Measurements from ENCODE around the gene SMR3B.

The SMR3B gene

DNA sequence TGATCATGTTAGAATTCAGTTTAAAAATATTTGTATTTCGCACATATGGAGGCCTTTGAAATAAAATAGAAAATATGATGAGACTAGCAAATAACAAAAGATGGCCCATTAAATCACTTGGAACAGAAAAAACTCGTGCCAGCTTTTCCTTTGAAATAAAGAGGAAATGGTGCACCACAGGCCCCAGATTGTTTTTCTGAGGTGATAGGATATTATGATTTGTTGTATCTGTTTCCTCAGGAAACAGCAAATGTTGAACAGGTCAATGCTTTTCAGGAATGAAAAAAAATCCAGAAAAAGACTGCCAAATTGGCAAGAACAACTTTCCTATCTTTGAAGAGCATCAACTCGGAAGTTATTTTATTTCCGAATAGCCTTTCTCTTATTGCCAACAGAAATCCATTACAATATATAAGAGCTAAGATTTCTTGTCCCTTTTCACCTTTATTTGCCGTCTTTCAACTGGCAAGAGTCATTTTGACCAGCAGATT, at the start of gene SMR3B:
TSS of gene SMR3B (plus strand) at position 441 of the 491 bp plus-strand sequence. CDS start 1,380 bp downstream, outside the sequence.
- no peak for FAIRE-seq

- FAIRE-seq, result no peak
Observed at GRCh38 chr4:70334681-70335080, 48.2 kb upstream of the SMR3B start, which contains the start of gene CABS1. Gene CABS1 (plus strand): TSS chr4:70334981. CDS start chr4:70335040, 59 bp downstream.

GRCh38 chr4:70336043-70336442, 46.9 kb upstream of the SMR3B start:
- no peak for FAIRE-seq

DNA sequence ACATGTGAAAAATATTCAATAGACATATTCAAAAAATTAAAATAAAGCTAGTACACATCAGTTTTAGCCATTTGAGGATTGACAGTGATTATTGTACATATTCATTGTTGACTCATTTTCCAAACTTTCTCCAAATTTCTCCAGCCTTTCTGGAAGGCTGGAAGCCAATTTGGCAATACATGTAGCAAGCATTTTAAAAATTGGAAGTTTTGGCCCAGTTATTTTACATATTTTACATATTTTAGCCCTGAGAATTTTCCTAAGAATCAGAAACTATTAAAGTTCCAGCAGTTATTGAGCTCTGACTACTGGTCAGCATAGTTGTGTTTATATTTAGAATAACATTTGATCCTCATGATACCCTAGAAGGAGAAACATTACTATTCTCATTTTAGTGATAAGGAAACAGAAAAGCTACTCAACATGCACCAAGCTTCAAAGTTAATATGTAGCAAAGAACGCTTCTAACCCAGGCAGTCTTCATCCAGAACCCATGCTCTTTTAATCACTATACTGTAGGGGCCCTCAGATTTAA, 45.0 kb upstream of the SMR3B start:
- no peak for FAIRE-seq

DNA sequence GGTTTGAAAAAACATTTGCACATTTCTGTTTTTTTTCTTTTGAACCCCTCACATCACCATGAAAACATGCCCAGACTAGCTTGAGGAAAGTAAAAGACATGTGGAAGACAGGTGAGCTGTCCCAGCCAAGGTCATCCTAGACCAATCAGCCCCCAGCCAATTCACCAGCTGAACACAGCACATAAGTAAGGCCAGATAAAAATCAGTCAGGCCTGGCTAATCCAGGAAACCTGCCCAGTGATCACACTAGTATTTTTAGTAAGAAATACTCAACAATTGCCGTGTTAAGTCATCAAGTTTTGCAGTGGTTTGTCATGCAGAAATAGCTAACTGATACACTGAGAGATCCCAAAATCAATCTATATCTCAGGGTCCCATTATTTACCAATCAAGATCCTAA, 26.7 kb upstream of the SMR3B start:
- no peak for FAIRE-seq

DNA sequence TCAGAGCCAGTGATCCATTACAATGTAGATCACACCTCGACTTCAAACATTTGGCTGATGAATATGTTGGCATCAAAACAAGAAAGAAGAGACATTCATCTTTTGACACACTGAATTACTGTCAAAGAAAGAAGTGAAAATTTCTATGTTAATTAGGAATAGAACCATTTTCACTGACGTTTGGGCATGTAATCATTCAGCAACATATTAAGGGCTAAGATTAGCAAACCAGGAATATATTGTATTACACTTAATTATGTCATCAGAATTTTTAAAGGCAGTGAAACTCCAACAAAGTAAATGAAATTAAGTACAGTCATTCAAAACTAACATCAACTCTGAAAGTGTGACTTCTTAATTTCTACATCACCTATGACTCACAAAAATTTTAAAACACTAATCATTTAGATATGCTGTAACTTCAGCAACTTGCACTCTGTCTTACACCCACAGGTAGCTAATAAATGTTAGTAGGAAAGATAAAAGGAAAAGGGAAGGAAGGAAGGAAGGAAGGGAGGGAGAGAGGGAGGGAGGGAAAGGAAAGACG, 23.7 kb upstream of the SMR3B start:
- FAIRE-seq, result no peak

DNA sequence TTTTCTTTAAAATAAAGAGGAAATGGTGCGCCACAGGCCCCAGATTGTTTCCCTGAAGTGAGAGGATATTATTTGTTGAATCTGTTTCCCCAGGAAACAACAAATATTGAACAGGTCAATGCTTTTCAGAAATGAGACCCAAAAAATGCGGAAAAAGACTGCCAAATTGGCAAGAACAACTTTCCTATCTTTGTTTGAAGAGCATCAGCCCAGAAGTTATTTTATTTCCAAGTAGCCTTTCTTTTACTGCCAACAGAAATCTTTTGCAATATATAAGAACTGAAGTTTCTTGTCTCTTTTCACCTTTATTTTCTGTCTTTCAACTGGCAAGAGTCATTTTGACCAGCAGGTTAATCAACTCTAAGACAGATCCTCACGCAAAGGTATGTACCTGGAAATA, 22.5 kb upstream of the SMR3B start, which contains the start of gene SMR3A:
TSS of gene SMR3A (plus strand) at position 301 of the 400 bp plus-strand sequence. CDS start 1,356 bp downstream, outside the sequence.
- FAIRE-seq, result no peak

DNA sequence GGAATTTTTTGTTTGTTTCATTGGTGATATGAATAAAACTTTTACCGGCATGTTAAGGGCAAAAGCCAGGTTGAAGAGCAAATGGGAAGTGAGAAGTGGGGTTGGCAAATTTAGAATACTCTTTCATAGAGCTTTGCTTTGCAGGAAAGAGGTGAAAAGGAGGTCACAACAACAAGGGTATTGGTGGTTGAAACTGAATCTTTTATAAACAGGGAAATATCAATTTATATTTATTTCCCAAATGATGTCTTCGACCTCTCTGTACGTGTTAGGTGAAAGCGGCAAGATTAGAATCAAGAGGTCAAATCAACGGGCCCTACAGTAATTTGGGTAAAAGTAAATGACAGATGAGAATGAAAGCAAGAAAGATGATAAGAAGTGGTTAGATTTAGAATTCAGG, 18.9 kb upstream of the SMR3B start:
- FAIRE-seq, result no peak

- no peak for FAIRE-seq
Observed at GRCh38 chr4:70365479-70365878, 17.5 kb upstream of the SMR3B start.

DNA sequence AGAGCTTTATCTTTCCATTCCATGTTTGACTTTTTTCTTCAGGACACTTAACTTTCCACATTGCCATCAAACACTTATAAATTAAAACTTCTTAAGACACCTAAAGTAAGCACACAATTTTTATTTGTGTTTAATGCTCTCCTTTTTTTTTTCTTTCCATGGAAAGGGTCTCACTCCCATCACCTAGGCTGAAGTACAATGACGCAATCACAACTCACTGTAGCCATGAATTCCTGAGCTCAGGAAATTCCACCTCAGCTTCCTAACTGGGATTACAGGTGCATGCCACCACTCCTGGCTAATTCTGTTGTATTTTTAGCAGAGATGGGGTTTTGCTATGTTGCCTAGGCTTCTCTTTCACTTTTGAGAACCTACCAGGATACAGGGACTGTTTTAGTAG, 15.1 kb upstream of the SMR3B start:
- no peak for FAIRE-seq

GRCh38 chr4:70371987-70372386, 10.9 kb upstream of the SMR3B start:
- no peak for FAIRE-seq

DNA sequence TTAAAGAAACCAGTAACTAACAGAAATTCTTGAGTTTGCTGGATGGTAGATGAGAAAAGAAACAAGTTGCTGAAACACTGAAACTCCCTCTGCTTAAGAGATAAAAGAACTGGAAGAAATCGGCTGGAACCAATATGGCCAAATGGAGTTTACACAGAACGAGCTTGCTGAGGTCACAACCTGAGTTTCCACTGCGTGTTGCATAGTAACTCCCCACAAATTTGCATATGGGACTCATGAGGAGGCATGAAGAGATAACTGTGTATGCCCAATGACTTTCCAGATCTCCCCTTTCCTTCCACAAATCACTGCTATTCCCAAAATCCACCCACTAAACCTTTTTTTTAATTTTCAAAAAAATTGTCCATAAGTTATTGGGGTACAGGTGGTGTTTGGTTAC, 10.2 kb upstream of the SMR3B start:
- FAIRE-seq, result no peak

GRCh38 chr4:70380578-70380977, 2.4 kb upstream of the SMR3B start:
- no peak for FAIRE-seq

DNA sequence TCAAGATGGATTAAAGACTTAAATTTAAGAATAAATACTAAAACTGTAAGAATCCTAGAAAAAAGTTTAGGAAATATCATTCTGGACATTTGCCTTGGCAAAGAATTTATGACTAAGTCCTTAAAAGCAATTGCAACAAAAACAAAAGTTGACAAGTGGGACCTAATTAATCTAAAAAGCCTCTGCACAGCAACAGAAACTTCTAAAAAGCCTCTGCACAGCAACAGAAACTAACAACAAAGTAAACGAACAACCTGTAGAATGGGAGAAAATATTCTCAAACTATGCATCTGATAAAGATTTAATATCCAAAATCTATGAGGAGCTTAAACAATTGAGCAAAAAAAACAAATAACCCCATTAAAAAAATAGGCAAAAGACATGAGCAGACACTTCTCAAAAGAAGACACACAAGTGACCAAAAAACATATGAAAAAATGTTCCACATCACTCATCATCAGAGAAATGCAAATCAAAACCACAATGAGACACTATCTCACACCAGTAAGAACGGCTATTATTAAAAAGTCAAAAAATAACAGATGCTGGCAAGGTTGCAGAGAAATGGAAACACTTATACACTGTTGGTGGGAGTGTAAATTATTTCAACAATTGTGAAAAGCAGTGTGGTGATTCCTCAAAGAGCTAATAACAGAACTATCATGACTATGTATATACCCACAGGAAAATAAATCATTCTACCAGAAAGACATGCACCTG, 9.3 kb downstream of the SMR3B start:
- no peak for FAIRE-seq

GRCh38 chr4:70397580-70397979, 14.6 kb downstream of the SMR3B start, which contains the start of gene OPRPN:
Gene OPRPN (plus strand): TSS chr4:70397940. CDS start chr4:70399286, 1,346 bp downstream.
- no peak for FAIRE-seq

DNA sequence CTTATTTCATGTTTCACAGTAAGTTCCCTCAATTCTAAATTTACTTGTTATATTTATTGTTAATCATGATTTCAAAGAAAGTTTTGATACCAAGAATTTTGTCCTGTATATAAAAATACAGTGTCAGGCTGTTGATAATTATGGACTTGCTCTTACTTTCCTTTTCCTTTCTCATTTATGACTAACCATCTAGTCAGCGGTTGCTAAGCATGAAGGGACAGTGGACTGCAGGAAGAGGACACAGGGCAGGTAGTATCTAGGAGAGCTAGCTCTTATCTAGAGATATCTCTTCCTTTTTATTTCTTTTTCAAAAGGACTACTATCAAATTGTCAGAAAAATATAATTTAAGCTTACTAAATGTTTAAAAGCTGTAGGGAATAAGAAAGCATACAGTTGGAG, 16.4 kb downstream of the SMR3B start:
- no peak for FAIRE-seq

DNA sequence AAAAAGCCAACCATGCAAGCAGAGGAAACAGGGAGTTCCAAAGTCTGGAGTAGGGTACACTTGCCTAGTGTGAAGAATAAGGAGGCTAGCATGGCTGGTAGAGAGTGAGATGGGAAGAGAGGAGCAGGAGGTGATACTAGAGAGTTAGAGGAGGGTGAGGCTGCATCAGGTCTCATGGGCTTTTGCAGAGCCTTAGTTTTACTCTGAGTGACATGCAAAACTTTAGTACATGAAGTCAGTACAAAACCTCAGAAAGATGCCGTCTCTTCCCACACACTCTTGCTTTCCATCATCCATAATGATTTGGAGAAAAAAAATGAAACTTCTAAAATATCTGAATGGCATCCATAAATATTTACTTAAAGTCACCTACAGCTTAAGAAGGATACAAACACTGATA, 19.8 kb downstream of the SMR3B start:
- no peak for FAIRE-seq

DNA sequence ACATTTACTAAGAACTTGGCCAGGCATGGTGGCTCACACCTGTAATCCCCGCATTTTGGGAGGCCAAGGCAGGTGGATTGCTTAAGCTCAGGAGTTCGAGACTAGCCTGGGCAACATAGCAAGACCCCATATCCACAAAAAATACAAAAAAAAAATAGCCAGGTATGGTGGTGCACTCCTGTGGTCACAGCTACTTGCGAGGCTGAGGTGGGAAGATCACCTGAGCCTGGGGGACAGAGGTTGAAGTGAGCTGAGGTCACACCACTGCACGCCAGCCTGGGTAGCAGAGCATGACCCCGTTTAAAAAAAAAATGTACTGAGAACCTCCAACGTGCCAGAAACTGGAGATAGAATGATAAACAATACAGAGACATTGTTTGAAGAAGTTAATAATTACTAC, 22.8 kb downstream of the SMR3B start:
- no peak for FAIRE-seq

DNA sequence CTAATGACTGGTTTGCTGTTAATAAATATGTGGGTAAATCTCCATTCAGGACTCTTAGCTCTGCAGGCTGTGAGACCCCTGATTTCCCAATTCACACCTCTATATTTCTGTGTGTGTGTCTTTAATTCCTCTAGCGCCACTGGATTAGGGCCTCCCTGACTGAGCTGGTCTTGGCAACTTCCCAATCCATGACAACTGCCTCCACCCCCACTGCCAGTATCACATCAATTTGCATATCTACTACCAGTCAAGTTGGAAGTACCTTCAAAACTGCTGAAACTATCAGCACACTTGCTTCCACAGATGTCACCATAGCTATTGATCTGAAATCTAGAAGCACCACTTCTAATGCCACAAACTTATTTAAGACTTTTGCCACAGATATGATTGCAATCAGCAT, 42.4 kb downstream of the SMR3B start:
- FAIRE-seq, result no peak

DNA sequence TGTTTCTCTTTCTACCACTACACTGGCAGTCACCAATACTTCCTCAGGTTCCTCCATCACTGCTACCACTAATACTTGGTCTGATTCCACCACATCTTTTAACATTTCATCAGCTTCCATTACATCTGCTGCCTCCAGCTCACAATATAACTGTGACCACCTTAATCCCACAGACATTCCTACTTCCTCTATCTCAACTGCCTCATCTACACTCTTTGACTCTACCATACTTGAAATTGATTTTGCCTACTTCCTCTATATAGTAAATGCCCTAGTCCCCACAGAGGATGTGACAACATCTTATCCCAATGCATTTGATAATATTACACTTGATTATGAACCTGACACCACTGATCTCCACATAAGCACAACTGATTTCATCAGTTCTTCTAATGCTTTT, 43.9 kb downstream of the SMR3B start:
- no peak for FAIRE-seq

GRCh38 chr4:70437197-70437596, 54.3 kb downstream of the SMR3B start:
- no peak for FAIRE-seq

Data from endometrium (tissue), 2 donors.